SK-N-SH (cell line): ENCODE measurements around the gene PAX3. TPM values are rescaled to one million over a fixed set of nuclear protein-coding genes. Genes with fewer than 3 reads are reported as not detected.

ENCODE experiments used
- CTCF ChIA-PET: fragments of 300-600, 350-600 bp; formaldehyde crosslinking; extraction: SDS; loops from one replicate; lab custom pipeline; 2021; lab: Yijun Ruan, JAX
- POLR2A ChIA-PET: fragments of 350-600 bp; sonication (Branson Sonifier 250); formaldehyde crosslinking; extraction: SDS; loops from one replicate; lab custom pipeline; 2020; ENCODE audit warnings: antibody characterized with exemption, inconsistent platforms; lab: Yijun Ruan, JAX
- DNase-seq: peaks from one replicate; pipeline ENCODE4 v3.0.0; 2012
- H2AFZ ChIP-seq: fragments of 200-600 bp; sonication (generic); 2 replicates; pipeline ENCODE4 v1.8.1; 2016; ENCODE audit warnings: antibody characterized with exemption, mild to moderate bottlenecking, low read depth
- H3F3A ChIP-seq: fragments of 200-600 bp; sonication (generic); replicated peaks from 2 replicates; pipeline ENCODE3; 2016; ENCODE audit warnings: antibody characterized with exemption, mild to moderate bottlenecking; ENCODE audit not compliant: insufficient read depth
- H3K27ac ChIP-seq, 2 experiments: fragments of 200-500 bp in 1 of 2; fragments of 200-600 bp in 1 of 2; sonication (Bioruptor generic) in 1 of 2; sonication (generic), shearing (Covaris generic) in 1 of 2; 2 replicates each; pipeline versions ENCODE4 v1.5.1 to v1.6.1; 2014 to 2016; ENCODE audit warnings: low read depth in 2 of 2, inconsistent platforms in 1 of 2, low read length in 1 of 2, mild to moderate bottlenecking in 1 of 2, mixed read lengths in 1 of 2
- H3K27me3 ChIP-seq: fragments of 200-600 bp; sonication (generic), shearing (Covaris generic); 2 replicates; pipeline ENCODE4 v1.6.1; 2016; ENCODE audit warnings: mixed run types; ENCODE audit not compliant: insufficient read depth
- H3K36me3 ChIP-seq, 2 experiments: fragments of 200-500 bp in 1 of 2; fragments of 200-600 bp in 1 of 2; sonication (Bioruptor generic) in 1 of 2; sonication (generic) in 1 of 2; replicated peaks in 1 of 2; 2 replicates each; pipeline versions ENCODE3 to v1.5.1; 2014 to 2016; ENCODE audit warnings: low read length in 1 of 2, mild to moderate bottlenecking in 1 of 2; ENCODE audit not compliant: insufficient read depth in 2 of 2, control insufficient read depth in 1 of 2
- H3K4me1 ChIP-seq, 2 experiments: fragments of 200-500 bp in 1 of 2; fragments of 200-600 bp in 1 of 2; sonication (Bioruptor generic) in 1 of 2; sonication (generic), shearing (Covaris generic) in 1 of 2; 2 replicates each; pipeline versions ENCODE4 v1.5.1 to v1.6.1; 2014 to 2016; ENCODE audit warnings: low read depth in 1 of 2, low read length in 1 of 2, mixed run types in 1 of 2; ENCODE audit not compliant: insufficient read depth in 2 of 2, control insufficient read depth in 1 of 2
- H3K4me2 ChIP-seq: fragments of 200-600 bp; sonication (generic), shearing (Covaris generic); 2 replicates; pipeline ENCODE4 v1.6.1; 2017; ENCODE audit warnings: mixed run types
- H3K4me3 ChIP-seq, 2 experiments: fragments of 200-500 bp in 1 of 2; fragments of 200-600 bp in 1 of 2; sonication (Bioruptor generic) in 1 of 2; sonication (generic), shearing (Covaris generic) in 1 of 2; 2 replicates each; pipeline versions ENCODE4 v1.5.1 to v1.8.1; 2014 to 2016; ENCODE audit warnings: low read depth in 2 of 2, inconsistent platforms in 1 of 2, low read length in 1 of 2, mild to moderate bottlenecking in 1 of 2, mixed read lengths in 1 of 2, moderate library complexity in 1 of 2
- H3K79me2 ChIP-seq: fragments of 200-600 bp; sonication (generic); 2 replicates; pipeline ENCODE4 v1.8.1; 2017; ENCODE audit warnings: mild to moderate bottlenecking; ENCODE audit not compliant: insufficient read depth
- H3K9ac ChIP-seq: fragments of 200-600 bp; sonication (generic); 2 replicates; pipeline ENCODE4 v1.6.1; 2017; ENCODE audit warnings: mixed run types
- H3K9me2 ChIP-seq: fragments of 200-600 bp; sonication (generic); 2 replicates; pipeline ENCODE4 v1.6.1; 2017; ENCODE audit warnings: mixed run types
- H3K9me3 ChIP-seq: fragments of 200-600 bp; sonication (generic); 2 replicates; pipeline ENCODE4 v1.6.1; 2017; ENCODE audit warnings: mixed run types, mild to moderate bottlenecking, moderate library complexity
- H4K20me1 ChIP-seq: fragments of 200-600 bp; sonication (generic); 2 replicates; pipeline ENCODE4 v1.6.1; 2017; ENCODE audit warnings: mild to moderate bottlenecking, mixed run types; ENCODE audit not compliant: insufficient read depth
- CHD2 ChIP-seq: fragments of 150-350 bp; IDR thresholded peaks from 2 replicates; pipeline ENCODE4 v1.6.1; 2018; ENCODE audit warnings: low read length; ENCODE audit not compliant: partially characterized antibody
- ELF1 ChIP-seq: IDR thresholded peaks from 2 replicates; pipeline ENCODE4 v1.4.0; 2012
- FOSL2 ChIP-seq: IDR thresholded peaks from 2 replicates; pipeline ENCODE4 v1.4.0; 2012; ENCODE audit warnings: low read depth, mild to moderate bottlenecking, moderate library complexity, borderline replicate concordance
- FOXJ3 ChIP-seq: sonication (generic); formaldehyde crosslinking; IDR thresholded peaks from 2 replicates; pipeline ENCODE4 v1.5.1; 2020; ENCODE audit warnings: mild to moderate bottlenecking, missing genetic modification reagents
- FOXM1 ChIP-seq: IDR thresholded peaks from 2 replicates; pipeline ENCODE4 v1.4.0; 2012; ENCODE audit warnings: low read depth, mild to moderate bottlenecking
- GABPA ChIP-seq: IDR thresholded peaks from 2 replicates; pipeline ENCODE4 v1.4.0; 2012; ENCODE audit warnings: low read depth, mild to moderate bottlenecking
- GATA2 ChIP-seq: sonication (generic); formaldehyde crosslinking; IDR thresholded peaks from 2 replicates; pipeline ENCODE4 v1.5.0; 2020; ENCODE audit warnings: mild to moderate bottlenecking, missing genetic modification reagents
- JUND ChIP-seq: IDR thresholded peaks from 2 replicates; pipeline ENCODE4 v1.4.0; 2012
- MXI1 ChIP-seq: IDR thresholded peaks from 2 replicates; pipeline ENCODE4 v1.6.1; 2012; ENCODE audit warnings: mild to moderate bottlenecking, low read depth, low read length, improper control_type of control experiment
- NFIC ChIP-seq: IDR thresholded peaks from 2 replicates; pipeline ENCODE4 v1.4.0; 2012; ENCODE audit warnings: borderline replicate concordance
- NRF1 ChIP-seq: IDR thresholded peaks from 2 replicates; pipeline ENCODE4 v1.6.1; 2012; ENCODE audit warnings: low read depth, mild to moderate bottlenecking, low read length
- RAD21 ChIP-seq: IDR thresholded peaks from 2 replicates; pipeline ENCODE4 v1.6.1; 2012; ENCODE audit warnings: mild to moderate bottlenecking, low read length
- RCOR1 ChIP-seq: fragments of 150-350 bp; IDR thresholded peaks from 2 replicates; pipeline ENCODE4 v1.6.1; 2017; ENCODE audit warnings: antibody characterized with exemption, low read length
- REST ChIP-seq: IDR thresholded peaks from 2 replicates; pipeline ENCODE4 v1.6.1; 2012; ENCODE audit warnings: mild to moderate bottlenecking, low read depth, low read length, moderate library complexity
- RFX5 ChIP-seq: IDR thresholded peaks from 2 replicates; pipeline ENCODE4 v1.6.1; 2012; ENCODE audit warnings: mild to moderate bottlenecking, improper control_type of control experiment, low read length
- SIN3A ChIP-seq: IDR thresholded peaks from 2 replicates; pipeline ENCODE4 v1.6.1; 2012; ENCODE audit warnings: low read depth, mild to moderate bottlenecking, low read length, moderate library complexity, borderline replicate concordance
- TCF12 ChIP-seq: IDR thresholded peaks from 2 replicates; pipeline ENCODE4 v1.4.0; 2012
- TEAD4 ChIP-seq: IDR thresholded peaks from 2 replicates; pipeline ENCODE4 v1.4.0; 2012; ENCODE audit warnings: mild to moderate bottlenecking, borderline replicate concordance; ENCODE audit not compliant: insufficient read depth
- USF2 ChIP-seq: fragments of 150-350 bp; IDR thresholded peaks from 2 replicates; pipeline ENCODE4 v1.6.1; 2017; ENCODE audit warnings: antibody characterized with exemption, low read length, low read depth, borderline replicate concordance
- YY1 ChIP-seq: IDR thresholded peaks from 2 replicates; pipeline ENCODE4 v1.4.0; 2012; ENCODE audit warnings: low read depth, mild to moderate bottlenecking
- WGBS: methylation state at CpG from one replicate; pipeline ENCODE4 v1.1.6; 2017; ENCODE audit warnings: low lambda C conversion rate; 5-methylcytosine and 5-hydroxymethylcytosine counted together
- polyA plus RNA-seq, 3 experiments: library from polyadenylated mRNA; depleted of rRNA; stranded (reverse); fragments of >200 nt; gene quantifications; 2 replicates each; pipeline ENCODE4 v1.2.3, GENCODE V29; 2012
- TF ChIP-seq, protein P1 (sequence below): IDR thresholded peaks from 2 replicates; pipeline ENCODE4 v1.4.0; 2012; ENCODE audit warnings: low read depth

PAX3 gene
- polyA plus RNA-seq, 1 of the 3 experiments (the other 2 are of a cell fraction), result not detected

DNA sequence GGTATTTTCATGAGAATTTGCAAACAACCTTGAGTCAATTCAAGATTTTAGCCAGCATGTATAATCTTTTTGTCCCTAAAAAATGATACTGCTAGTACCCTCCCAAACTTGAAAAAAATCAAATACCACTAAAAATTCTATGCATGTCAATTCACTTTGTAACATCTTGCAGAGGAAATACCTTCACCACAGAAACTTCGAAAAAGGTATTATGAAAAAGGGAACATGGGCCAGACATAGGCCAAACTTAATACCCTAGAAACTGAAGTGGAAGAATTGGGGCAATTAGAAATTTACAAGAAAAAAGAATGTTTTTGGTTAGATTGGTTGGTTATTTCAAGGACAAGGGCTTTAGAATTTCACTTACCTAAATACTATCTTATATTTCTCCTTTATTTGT lies 48.5 kb downstream of the PAX3 start:
- no peak for DNase-seq
- no peaks in the 10 kb centered on the region for H3K36me3 ChIP-seq
- no peak overlapping the region for H3K4me3 ChIP-seq
- no peak overlapping the region for H2AFZ ChIP-seq
- POLR2A ChIA-PET, result no interaction called here
- TF ChIP-seq TEAD4, result no peak
- no peak for TF ChIP-seq REST
- no peak for TF ChIP-seq RAD21
- TF ChIP-seq, protein P1, sequence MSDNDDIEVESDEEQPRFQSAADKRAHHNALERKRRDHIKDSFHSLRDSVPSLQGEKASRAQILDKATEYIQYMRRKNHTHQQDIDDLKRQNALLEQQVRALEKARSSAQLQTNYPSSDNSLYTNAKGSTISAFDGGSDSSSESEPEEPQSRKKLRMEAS, result no peak
- TF ChIP-seq FOXM1, result no peak
- WGBS, result 3% methylated on average over 1 of the region's 1 CpG
- H3F3A ChIP-seq, result no peaks in the 10 kb centered on the region
- no peaks in the 10 kb centered on the region for H3K27me3 ChIP-seq
- no peaks in the 10 kb centered on the region for H4K20me1 ChIP-seq
- CTCF ChIA-PET, result interaction anchor here (0.6 kb wide), 1 partner anchor 226 kb away, joined by 3 read pairs; no protein-coding TSS in a partner anchor
- H3K79me2 ChIP-seq, result no peaks in the 10 kb centered on the region
- no peak overlapping the region for H3K9ac ChIP-seq
- H3K4me1 ChIP-seq, result no peaks in the 10 kb centered on the region
- no peak overlapping the region for H3K4me2 ChIP-seq
- no peak overlapping the region for H3K27ac ChIP-seq
- no peaks in the 10 kb centered on the region for H3K9me3 ChIP-seq
- H3K9me2 ChIP-seq, result no peaks in the 10 kb centered on the region

- Histone ChIP-seq H3F3A (no peaks in the 10 kb centered on the region), H3K9ac (no peak overlapping the region), H3K27me3 (no peaks in the 10 kb centered on the region), H3K4me3 (no peak overlapping the region), H3K79me2 (no peaks in the 10 kb centered on the region), H3K4me1 (no peaks in the 10 kb centered on the region), H4K20me1 (no peaks in the 10 kb centered on the region), H2AFZ (no peak overlapping the region), H3K9me3 (no peaks in the 10 kb centered on the region), H3K9me2 (no peaks in the 10 kb centered on the region), H3K4me2 (no peak overlapping the region)
- POLR2A ChIA-PET, result no interaction called here
- WGBS, result under 1% methylated on average over 5 of the region's 5 CpGs
- CTCF ChIA-PET, result no interaction called here
- DNase-seq, result no peak
- TF ChIP-seq USF2, result no peak
- no peak for TF ChIP-seq YY1
- TF ChIP-seq SIN3A, result no peak
- no peak for TF ChIP-seq ELF1
- TF ChIP-seq NFIC, result no peak
- TF ChIP-seq FOXJ3 (CRISPR knock-in tag), result no peak
- TF ChIP-seq RCOR1, result no peak
- TF ChIP-seq CHD2, result no peak
- TF ChIP-seq JUND, result no peak
- no peak for TF ChIP-seq RFX5
- TF ChIP-seq RAD21, result no peak
- TF ChIP-seq GATA2, result no peak
- TF ChIP-seq GABPA, result no peak
- TF ChIP-seq TEAD4, result no peak
- TF ChIP-seq TCF12, result no peak
- no peak for TF ChIP-seq MXI1
- TF ChIP-seq FOSL2, result no peak
- no peak for TF ChIP-seq NRF1
- TF ChIP-seq, all 33 proteins: peak for 0
- Histone ChIP-seq H3K27ac (no peak overlapping the region), H3K36me3 (no peaks in the 10 kb centered on the region)
Measured at GRCh38 chr2:222249444-222249843, 49.4 kb downstream of the PAX3 start.
